ENCODE results near the gene CCNO.

CCNO gene

GRCh38 chr5:55191165-55191564 lies 42.2 kb downstream of the CCNO start:
- TF ChIP-seq CTCF (IDR thresholded peaks at IDR 0.05; ENCODE audit: borderline replicate concordance, insufficient read depth, low read depth, low read length): no peak
- no peak overlapping the region for H3K4me3 ChIP-seq (ENCODE audit: low read depth, low read length)

- TF ChIP-seq CTCF (IDR thresholded peaks at IDR 0.05; ENCODE audit: borderline replicate concordance, insufficient read depth, low read depth, low read length): no peak
- no peak overlapping the region for H3K4me3 ChIP-seq (ENCODE audit: low read depth, low read length)
Measured at GRCh38 chr5:55188656-55189540, 44.5 kb downstream of the CCNO start.

GRCh38 chr5:55187370-55187769 lies 46.0 kb downstream of the CCNO start:
- TF ChIP-seq CTCF (IDR thresholded peaks at IDR 0.05; ENCODE audit: borderline replicate concordance, insufficient read depth, low read depth, low read length): 0 out of 2 replicates have a peak, but pooled peaks have one; percentile 4
- H3K4me3 ChIP-seq (ENCODE audit: low read depth, low read length): no peak overlapping the region
